HepG2 (cell line): ENCODE measurements around the gene TTBK2. TPM values are rescaled to one million over a fixed set of nuclear protein-coding genes. Genes with fewer than 3 reads are reported as not detected.
A peak's percentile ranks its signal among the peaks of the same experiment; 100 is the strongest.

Source experiments
- BCL6 ChIP-seq: IDR thresholded peaks from 2 replicates; pipeline ENCODE4 v1.6.1; 2016; ENCODE audit warnings: missing genetic modification reagents, missing compliant biosample characterization
- CBX2 ChIP-seq, 2 experiments: fragments of 200-600 bp in 1 of 2; sonication (generic); formaldehyde crosslinking in 1 of 2; IDR thresholded peaks; 2 replicates each; pipeline versions ENCODE4 v1.7.0 to v1.8.1; 2018 to 2022; ENCODE audit warnings: low read depth in 2 of 2, low read length in 1 of 2, mild to moderate bottlenecking in 1 of 2, missing genetic modification reagents in 1 of 2
- CEBPZ ChIP-seq: IDR thresholded peaks from 2 replicates; pipeline ENCODE4 v1.6.1; 2012; ENCODE audit warnings: low read length, improper control_type of control experiment
- CREM ChIP-seq, 2 experiments: sonication (generic) in 1 of 2; formaldehyde crosslinking in 1 of 2; IDR thresholded peaks; 2 replicates each; pipeline versions ENCODE4 v1.4.0 to v1.6.1; 2016 to 2020; ENCODE audit warnings: antibody characterized with exemption in 1 of 2, mild to moderate bottlenecking in 1 of 2, missing genetic modification reagents in 1 of 2
- FOSL1 ChIP-seq: sonication (generic); formaldehyde crosslinking; IDR thresholded peaks from 2 replicates; pipeline ENCODE4 v1.9.0; 2021; ENCODE audit warnings: missing genetic modification reagents, borderline replicate concordance
- FOXA3 ChIP-seq: IDR thresholded peaks from 2 replicates; pipeline ENCODE4 v1.6.1; 2016; ENCODE audit warnings: missing genetic modification reagents, missing compliant biosample characterization
- HOXA5 ChIP-seq: sonication (generic); formaldehyde crosslinking; IDR thresholded peaks from 2 replicates; pipeline ENCODE4 v1.4.0; 2020; ENCODE audit warnings: missing genetic modification reagents
- LCORL ChIP-seq, 2 experiments: fragments of 450-650 bp in 1 of 2; sonication (generic) in 1 of 2; formaldehyde crosslinking in 1 of 2; IDR thresholded peaks; 2 replicates each; pipeline versions ENCODE4 v1.5.0 to v1.6.1; 2017 to 2020; ENCODE audit warnings: antibody characterized with exemption in 1 of 2, missing genetic modification reagents in 1 of 2
- MAFF ChIP-seq: IDR thresholded peaks from 2 replicates; pipeline ENCODE4 v1.6.1; 2011; ENCODE audit warnings: low read depth, low read length, improper control_type of control experiment
- NCOR1 ChIP-seq: fragments of 200-600 bp; sonication (generic); IDR thresholded peaks from 2 replicates; pipeline ENCODE4 v1.7.0; 2017; ENCODE audit warnings: antibody characterized with exemption, low read length, borderline replicate concordance
- NFATC3 ChIP-seq: sonication (generic); formaldehyde crosslinking; IDR thresholded peaks from 2 replicates; pipeline ENCODE4 v1.5.1; 2020; ENCODE audit warnings: mild to moderate bottlenecking, missing genetic modification reagents
- NFYB ChIP-seq: sonication (generic); formaldehyde crosslinking; IDR thresholded peaks from 2 replicates; pipeline ENCODE4 v1.4.0; 2020; ENCODE audit warnings: missing genetic modification reagents
- NKX3-1 ChIP-seq: sonication (generic); formaldehyde crosslinking; IDR thresholded peaks from 2 replicates; pipeline ENCODE4 v1.5.0; 2020; ENCODE audit warnings: missing genetic modification reagents
- PAWR ChIP-seq: sonication (generic); formaldehyde crosslinking; IDR thresholded peaks from 2 replicates; pipeline ENCODE4 v1.4.0; 2020; ENCODE audit warnings: missing genetic modification reagents, mild to moderate bottlenecking, borderline replicate concordance
- RXRA ChIP-seq: sonication (generic); formaldehyde crosslinking; IDR thresholded peaks from 2 replicates; pipeline ENCODE4 v1.5.1; 2020; ENCODE audit warnings: missing genetic modification reagents
- SIX4 ChIP-seq: sonication (generic); formaldehyde crosslinking; IDR thresholded peaks from 2 replicates; pipeline ENCODE4 v1.4.0; 2020; ENCODE audit warnings: missing genetic modification reagents
- SOX5 ChIP-seq: IDR thresholded peaks from 2 replicates; pipeline ENCODE4 v1.6.1; 2016; ENCODE audit warnings: borderline replicate concordance
- SP2 ChIP-seq: sonication (generic); formaldehyde crosslinking; IDR thresholded peaks from 2 replicates; pipeline ENCODE4 v1.5.1; 2020; ENCODE audit warnings: mild to moderate bottlenecking, missing genetic modification reagents
- SRSF4 ChIP-seq: fragments of 200-400 bp; formaldehyde crosslinking; IDR thresholded peaks from one replicate; pipeline ENCODE4 v1.6.1; 2018; ENCODE audit warnings: mild to moderate bottlenecking, low read depth, low read length, moderate library complexity; ENCODE audit not compliant: poor library complexity, severe bottlenecking
- TBP ChIP-seq: sonication (generic); formaldehyde crosslinking; IDR thresholded peaks from 2 replicates; pipeline ENCODE4 v1.5.0; 2020; ENCODE audit warnings: missing genetic modification reagents
- TEAD2 ChIP-seq: sonication (generic); formaldehyde crosslinking; IDR thresholded peaks from 2 replicates; pipeline ENCODE4 v1.9.0; 2021; ENCODE audit warnings: missing genetic modification reagents
- ZBTB7A ChIP-seq: sonication (generic); formaldehyde crosslinking; IDR thresholded peaks from 2 replicates; pipeline ENCODE4 v1.8.0; 2022; ENCODE audit warnings: mild to moderate bottlenecking, missing genetic modification reagents
- ZNF207 ChIP-seq: fragments of 450-650 bp; IDR thresholded peaks from 2 replicates; pipeline ENCODE4 v1.6.1; 2016; ENCODE audit warnings: antibody characterized with exemption, borderline replicate concordance
- ZNF30 ChIP-seq: sonication (generic); formaldehyde crosslinking; IDR thresholded peaks from 2 replicates; pipeline ENCODE4 v1.5.0; 2020; ENCODE audit warnings: mild to moderate bottlenecking, missing genetic modification reagents
- ZNF431 ChIP-seq: sonication (generic); formaldehyde crosslinking; IDR thresholded peaks from 2 replicates; pipeline ENCODE4 v1.9.0; 2022; ENCODE audit warnings: missing genetic modification reagents, low read depth, mild to moderate bottlenecking, borderline replicate concordance
- ZNF543 ChIP-seq: sonication (generic); formaldehyde crosslinking; IDR thresholded peaks from 2 replicates; pipeline ENCODE4 v1.4.0; 2020; ENCODE audit warnings: mild to moderate bottlenecking, missing genetic modification reagents
- ZNF547 ChIP-seq: sonication (generic); formaldehyde crosslinking; IDR thresholded peaks from 2 replicates; pipeline ENCODE4 v1.5.1; 2020; ENCODE audit warnings: mild to moderate bottlenecking, missing genetic modification reagents
- ZNF577 ChIP-seq: sonication (generic); formaldehyde crosslinking; IDR thresholded peaks from 2 replicates; pipeline ENCODE4 v1.4.0; 2020; ENCODE audit warnings: mild to moderate bottlenecking, low read depth, missing genetic modification reagents, borderline replicate concordance
- ZNF672 ChIP-seq: sonication (generic); formaldehyde crosslinking; IDR thresholded peaks from 2 replicates; pipeline ENCODE4 v1.8.1; 2022; ENCODE audit warnings: missing genetic modification reagents
- ZNF7 ChIP-seq: IDR thresholded peaks from 2 replicates; pipeline ENCODE4 v1.6.1; 2016; ENCODE audit warnings: missing biosample characterization, missing genetic modification reagents
- polyA plus RNA-seq, 8 experiments: library from polyadenylated mRNA; depleted of rRNA in 3 of 8; stranded (reverse) in 7 of 8; unstranded in 1 of 8; fragments of >200 nt; fragmentation: Illumina TruSeq in 4 of 8; extraction: Trizol in 4 of 8; gene quantifications; 2 replicates each; pipeline versions ENCODE4 v1.2.1 to v1.2.3, GENCODE V29; 2011 to 2016; ENCODE audit warnings: low read depth in 4 of 8, missing spikeins in 1 of 8, mixed read lengths in 1 of 8; ENCODE audit not compliant: insufficient read depth in 1 of 8
- total RNA-seq, 5 experiments: library from RNA; depleted of rRNA; stranded (reverse); fragments of >200 nt; fragmentation: Illumina TruSeq; extraction: Trizol; gene quantifications; 2 replicates each; pipeline ENCODE4 v1.2.3, GENCODE V29; 2016; ENCODE audit warnings: low read depth in 1 of 5

The TTBK2 gene
- total and polyA plus RNA-seq, 2 of the 13 experiments (the other 11 are each of a cell fraction or from before 2014, with no cell fraction given): 5.1 to 7.4 TPM

GRCh38 chr15:42920519-42921341 is at the start of gene TTBK2 (continued):
- TF ChIP-seq ZNF543 (CRISPR knock-in tag) (no peak), FOXA3 (CRISPR knock-in tag) (peak; percentile 8; the same call in 1 of the 2 replicates), HOXA5 (CRISPR knock-in tag) (peak; percentile 65; the same call in 1 of the 2 replicates), TBP (CRISPR knock-in tag) (no peak), LCORL (IDR thresholded peaks at IDR 0.05) (no peak), LCORL (CRISPR knock-in tag; IDR thresholded peaks at IDR 0.05) (peak; percentile 5; the same call in 1 of the 2 replicates), MAFF (no peak), CEBPZ (no peak), ZNF431 (no peak), NCOR1 (no peak), TEAD2 (CRISPR knock-in tag) (no peak), NFYB (peak; percentile 100), FOSL1 (CRISPR knock-in tag) (no peak), NFATC3 (CRISPR knock-in tag) (no peak), SIX4 (CRISPR knock-in tag) (peak; percentile 84), CBX2 (IDR thresholded peaks at IDR 0.05; ENCODE audit: low read depth, low read length) (peak; percentile 66; the same call in 1 of the 2 replicates), CBX2 (CRISPR knock-in tag; IDR thresholded peaks at IDR 0.05; ENCODE audit: low read depth) (no peak), SOX5 (CRISPR knock-in tag) (no peak; the same call in 1 of the 2 replicates), CREM (IDR thresholded peaks at IDR 0.05) (peak; percentile 82), CREM (CRISPR knock-in tag; IDR thresholded peaks at IDR 0.05) (no peak), PAWR (CRISPR knock-in tag) (no peak), BCL6 (CRISPR knock-in tag) (0 out of 2 replicates have a peak, but pooled peaks have one; percentile 4), NKX3-1 (CRISPR knock-in tag) (0 out of 2 replicates have a peak, but pooled peaks have one; percentile 39), ZBTB7A (CRISPR knock-in tag) (no peak), ZNF577 (no peak), SP2 (CRISPR knock-in tag) (peak; percentile 100), ZNF672 (no peak), ZNF547 (CRISPR knock-in tag) (no peak), ZNF7 (CRISPR knock-in tag) (no peak), ZNF207 (no peak), ZNF30 (CRISPR knock-in tag) (no peak), SRSF4 (no peak), RXRA (CRISPR knock-in tag) (peak; percentile 66)
